Suprapubic skin (tissue), 4 donors: ENCODE measurements around the gene THSD7A.

ENCODE experiments used
- CTCF ChIP-seq, 2 donors: fragments of 200-600 bp in 1 of 2; fragments of 450-650 bp in 1 of 2; sonication (generic) in 1 of 2; IDR thresholded peaks; one replicate each; pipeline ENCODE4 v1.5.1; 2016 to 2019; ENCODE audit warnings: antibody characterized with exemption in 2 of 2, mild to moderate bottlenecking in 1 of 2, moderate library complexity in 1 of 2
- EP300 ChIP-seq: sonication (generic); formaldehyde crosslinking; IDR thresholded peaks from one replicate; pipeline ENCODE4 v1.6.1; 2017; ENCODE audit warnings: antibody characterized with exemption
- POLR2AphosphoS5 ChIP-seq, 3 donors: sonication (generic); formaldehyde crosslinking; IDR thresholded peaks; one replicate each; pipeline ENCODE4 v1.6.1; 2017; ENCODE audit warnings: antibody characterized with exemption in 3 of 3

GRCh38 chr7:11817111-11817740, 14.8 kb downstream of the THSD7A start:
- TF ChIP-seq CTCF (IDR thresholded peaks at IDR 0.05) = no peak
- TF ChIP-seq EP300 = no peak
- TF ChIP-seq POLR2AphosphoS5 (IDR thresholded peaks at IDR 0.05) = no peak
